Stimulated activated CD8-positive, alpha-beta memory T cell treated with anti-CD3 and anti-CD28 coated beads, Interleukin-2, amount 100 ng/mL, for 48 hours (primary cell): ENCODE results near the gene GCHFR.

Experiments
- DNase-seq, 2 donors: peaks; one replicate each; pipeline ENCODE4 v3.0.0-alpha.2; 2020; ENCODE audit warnings: low read depth in 2 of 2

The GCHFR gene

DNA sequence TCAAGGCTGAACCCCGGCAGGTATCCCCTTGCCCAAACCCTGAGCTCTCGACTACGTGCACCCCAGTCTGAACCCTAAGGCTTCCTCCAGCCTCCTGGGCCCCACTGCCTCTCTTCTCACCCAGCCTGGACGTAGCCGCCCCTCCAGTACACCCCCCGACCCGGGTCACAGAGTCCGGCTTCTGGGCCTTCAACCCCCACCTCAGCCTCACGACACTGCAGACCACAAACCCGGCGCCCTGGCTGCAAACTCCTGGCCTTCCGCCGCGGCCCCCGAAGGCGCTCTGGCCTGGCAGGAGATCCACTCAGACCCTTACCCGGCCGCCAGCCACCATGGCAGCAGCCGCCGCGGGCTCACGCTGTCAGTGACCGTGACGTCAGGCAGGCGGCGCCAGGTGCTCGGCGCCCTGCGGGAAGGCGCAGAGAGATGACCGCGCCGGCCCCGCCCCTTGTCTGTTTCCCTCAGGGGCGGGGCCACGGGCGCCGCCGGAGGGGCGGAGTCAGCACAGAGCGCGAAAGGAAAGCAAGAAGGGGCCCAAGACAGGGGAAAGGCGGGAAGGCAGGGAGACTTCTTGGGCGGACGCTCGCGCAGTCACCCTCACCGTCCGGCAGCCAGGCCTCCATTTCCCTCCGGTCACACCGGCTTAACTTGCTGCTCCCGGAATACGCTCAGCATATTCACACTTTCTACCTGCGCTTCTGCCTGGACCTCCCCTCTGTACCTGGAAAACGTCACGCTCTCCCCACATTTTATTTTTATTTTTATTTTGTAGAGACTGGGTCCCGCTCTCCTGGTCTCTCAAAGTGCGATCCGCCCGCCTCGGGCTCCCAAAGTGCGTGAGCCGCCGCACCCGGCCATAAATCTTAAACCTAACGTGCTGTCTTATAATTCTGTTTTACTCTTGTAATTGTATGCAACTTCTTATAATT lies 8.7 kb upstream of the GCHFR start, which contains the start of gene RMDN3:
Gene RMDN3 (minus strand): TSS at position 372 of the 929 bp plus-strand sequence. CDS start 471 bp downstream, outside the sequence.
- peak; percentile 88 to 92 for DNase-seq

DNA sequence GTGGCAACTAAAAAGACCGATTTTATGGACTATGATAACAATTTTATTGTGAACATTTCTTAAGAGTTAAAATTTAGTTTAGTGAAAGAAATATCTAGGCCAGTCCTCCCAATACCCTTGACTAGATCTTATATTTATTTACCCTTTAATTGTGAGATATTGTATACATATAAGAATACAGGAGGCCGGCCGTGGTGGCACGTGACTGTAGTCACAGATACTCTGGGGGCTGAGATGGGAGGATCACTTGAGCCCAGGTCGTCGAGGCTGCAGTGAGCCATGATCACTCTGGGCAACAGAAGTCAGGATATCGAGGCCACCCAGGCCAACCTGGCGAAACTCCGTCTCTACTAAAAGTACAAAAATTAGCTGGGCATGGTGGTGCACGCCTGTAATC lies 8.1 kb upstream of the GCHFR start:
- DNase-seq: no peak

GRCh38 chr15:40756938-40757337 lies 6.9 kb upstream of the GCHFR start:
- no peak for DNase-seq

GRCh38 chr15:40759961-40760360 lies 3.9 kb upstream of the GCHFR start:
- DNase-seq: no peak

- no peak for DNase-seq
These were observed 708 bp upstream of the GCHFR start for GRCh38 chr15:40762919-40763800.

- DNase-seq: no peak
These were observed 798 bp downstream of the GCHFR start for GRCh38 chr15:40764629-40765103.

- DNase-seq: no peak
These were observed 2.4 kb downstream of the GCHFR start for GRCh38 chr15:40766194-40766815.

GRCh38 chr15:40766906-40767837 lies 3.3 kb downstream of the GCHFR start:
- DNase-seq: no peak

DNA sequence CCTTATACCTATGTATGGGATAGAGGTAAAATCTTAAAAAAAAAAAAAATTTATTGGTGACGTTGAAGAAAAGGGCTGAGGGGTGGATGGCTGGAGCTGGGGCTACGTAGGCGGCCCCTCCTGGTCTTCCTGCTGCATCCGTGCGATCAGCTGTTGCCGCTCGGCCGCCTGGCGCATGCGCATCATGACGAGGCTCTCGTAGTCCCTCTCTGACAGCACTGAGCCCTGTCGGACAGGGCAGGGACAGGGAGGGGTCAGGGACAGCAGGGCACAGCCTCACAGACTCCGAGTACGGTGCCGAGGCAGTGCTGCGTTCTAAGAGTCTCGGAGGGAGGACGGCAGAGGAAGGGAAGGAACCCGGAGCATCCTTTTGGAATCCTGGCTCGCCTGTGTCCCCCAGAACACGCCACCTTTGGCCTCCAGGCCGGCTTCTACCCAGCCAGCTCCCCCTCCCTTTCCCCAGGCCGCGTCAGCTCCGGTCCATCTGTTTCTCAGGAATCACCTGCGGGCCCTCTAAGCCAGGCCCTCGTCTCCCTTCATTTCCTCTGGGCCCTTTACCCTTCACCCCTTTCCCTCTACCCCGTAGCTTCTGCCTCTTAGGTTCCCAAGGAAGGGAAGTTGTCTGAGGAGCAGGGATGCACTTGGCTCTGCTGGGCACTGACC lies 4.1 kb downstream of the GCHFR start:
- no peak for DNase-seq

DNA sequence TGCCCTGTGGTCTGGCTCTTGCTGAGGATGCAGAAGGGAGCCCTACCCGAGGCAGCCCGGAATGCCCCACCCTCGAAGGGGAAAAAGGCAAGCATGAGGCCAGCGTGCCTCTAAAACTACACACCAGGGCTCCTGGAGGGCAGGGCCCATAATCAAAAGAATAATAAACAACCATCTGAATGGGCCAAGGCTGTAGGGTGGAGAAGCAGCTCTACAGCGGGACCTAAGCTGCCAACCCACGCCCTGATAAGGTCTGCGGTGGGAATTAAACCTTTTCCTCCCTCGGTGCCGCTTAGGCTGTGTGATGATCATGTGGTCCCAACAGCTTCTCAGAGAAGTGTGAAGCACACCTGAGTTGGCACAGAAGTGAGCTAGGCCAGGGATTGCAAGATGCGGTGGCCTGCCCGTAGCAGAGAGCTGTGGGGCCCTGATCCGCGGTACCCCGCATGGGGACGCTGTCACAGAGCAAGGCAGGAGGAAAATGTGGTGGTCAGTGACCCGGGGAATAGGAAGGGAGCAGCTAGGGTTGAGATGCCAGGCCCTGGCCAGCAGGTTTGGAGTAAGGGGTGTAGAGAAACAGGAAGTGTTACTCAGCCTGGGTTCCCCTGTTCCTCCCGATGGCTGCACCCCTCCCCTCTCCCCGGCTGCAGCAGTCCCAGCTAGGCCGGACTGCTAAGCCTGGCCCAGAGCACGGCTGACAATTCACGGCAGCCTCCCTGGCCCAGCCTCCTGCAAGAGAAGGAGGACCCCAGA lies 4.8 kb downstream of the GCHFR start:
- DNase-seq: no peak

- DNase-seq: peak in 1 of 2 donors; percentile 49
These were observed 5.6 kb downstream of the GCHFR start, which contains the start of gene C15orf62 for GRCh38 chr15:40769274-40770146. Gene C15orf62, plus strand, starts transcription at chr15:40769980. Its CDS starts 516 bp downstream, at chr15:40770496.

- no peak for DNase-seq
These were observed 6.4 kb downstream of the GCHFR start for GRCh38 chr15:40770147-40770721.

DNA sequence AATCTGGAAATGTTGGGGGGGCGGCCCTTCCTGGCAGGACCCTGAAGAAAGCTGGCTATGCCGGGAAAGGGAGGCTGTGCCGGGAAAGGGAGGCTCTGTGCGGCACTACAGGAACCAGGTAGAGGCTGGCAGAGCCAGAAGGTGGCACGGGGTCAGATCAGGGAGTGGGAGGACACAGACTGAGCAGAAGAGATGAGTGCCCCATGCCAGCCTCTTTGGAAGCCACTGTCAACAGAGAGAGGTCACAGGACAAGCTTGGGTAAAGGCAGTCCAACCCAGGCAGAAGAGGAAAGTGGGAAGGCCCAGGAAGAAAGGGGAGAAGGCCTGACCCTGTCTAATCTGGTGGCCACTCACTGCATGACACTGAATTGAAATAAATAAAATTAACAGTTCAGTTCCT lies 7.4 kb downstream of the GCHFR start:
- no peak for DNase-seq

DNA sequence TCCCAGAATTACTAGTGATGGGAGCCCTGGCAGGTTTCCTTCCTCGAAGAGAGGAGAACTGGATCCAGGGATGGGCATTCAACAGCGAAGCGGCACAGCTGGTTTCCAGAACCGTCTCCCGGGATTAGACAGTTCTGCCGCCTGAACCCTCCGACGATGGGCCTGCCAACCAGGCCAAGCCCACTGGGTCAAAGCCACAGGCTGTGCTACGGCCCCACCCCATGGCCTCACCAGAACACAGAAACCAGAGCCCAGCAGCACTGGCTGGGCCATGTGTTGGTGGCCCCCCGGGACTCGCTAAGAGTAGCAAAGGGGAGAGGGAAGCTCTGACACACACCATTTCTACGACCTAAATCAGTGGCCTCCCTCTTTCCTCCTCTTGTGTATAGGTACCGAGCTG lies 8.1 kb downstream of the GCHFR start:
- DNase-seq: no peak

DNA sequence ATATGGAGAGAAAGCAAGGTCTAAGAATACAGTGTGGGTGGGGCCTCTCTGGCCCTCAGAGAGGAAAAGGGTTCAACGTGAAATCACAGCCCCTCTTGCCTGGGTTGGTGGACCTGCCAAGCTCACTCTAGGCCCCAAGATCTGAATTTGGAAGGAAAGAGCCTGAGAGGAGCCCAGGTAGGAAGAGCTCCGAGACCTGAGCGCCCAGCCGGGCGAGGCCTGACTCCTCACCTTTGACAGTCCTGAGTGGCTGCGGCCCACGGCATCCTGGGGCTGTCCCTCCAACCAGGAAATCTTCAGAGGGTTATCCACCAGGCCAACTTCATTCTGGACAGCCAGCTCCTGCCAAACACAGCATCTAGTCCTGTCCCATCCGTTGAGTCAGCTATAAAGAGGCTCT lies 9.6 kb downstream of the GCHFR start:
- no peak for DNase-seq

DNA sequence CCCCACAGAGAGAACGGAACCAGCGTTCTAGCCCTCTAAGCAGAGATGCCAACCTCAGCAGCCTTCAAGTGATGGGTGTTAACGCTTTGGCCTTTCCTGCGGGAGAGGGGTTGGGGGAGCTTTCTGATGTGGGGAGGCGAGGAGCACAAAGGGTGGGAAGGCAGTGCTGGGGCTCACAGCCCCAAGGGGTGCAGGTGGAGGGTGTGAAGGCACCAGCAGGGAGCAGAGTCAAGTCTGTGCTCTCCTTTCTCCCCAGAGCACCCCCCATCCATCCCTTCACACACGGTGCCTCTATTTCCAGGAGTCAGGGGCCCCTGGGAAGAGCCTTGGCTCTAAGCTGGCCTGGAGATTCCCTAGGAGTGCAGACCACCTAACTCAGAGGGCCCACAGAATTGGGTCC lies 10.0 kb downstream of the GCHFR start:
- no peak for DNase-seq

GRCh38 chr15:40775007-40775406 lies 11.1 kb downstream of the GCHFR start:
- no peak for DNase-seq
